ENCODE data around the gene CTNND1. TPM values are rescaled to one million over a fixed set of nuclear protein-coding genes. Genes with fewer than 3 reads are reported as not detected.
A peak's percentile ranks its signal among the peaks of the same experiment; 100 is the strongest.

The CTNND1 gene
- total and polyA plus RNA-seq, 12 donors: 28.9 to 85.6 (median 64.4) TPM

GRCh38 chr11:57771365-57771764 lies 9.8 kb downstream of the CTNND1 start:
- no peaks in the 10 kb centered on the region for H3K27me3 ChIP-seq
- H3K4me3 ChIP-seq: no peak overlapping the region
- peaks cover 0 to 5% (median 0%) of the 10 kb centered on the region in 9 donors for H3K36me3 ChIP-seq
- intact Hi-C loops (cut with DNase I): loop anchor here in 1 of 10 donors (10.0 kb wide), 1 partner anchor 253 kb away; the partner anchor contains the start of gene OR9Q1
- TF ChIP-seq CTCF (IDR thresholded peaks at IDR 0.05): no peak
- no peaks in the 10 kb centered on the region for H3K9me3 ChIP-seq
- 87 to 91% methylated on average over 3 of the region's 3 CpGs for WGBS, 2 donors
- ATAC-seq (no peak), DNase-seq (no peak)
- H3K4me1 ChIP-seq: peaks cover 15 to 100% (median 89%) of the 10 kb centered on the region in 9 donors
- peak overlapping the region in 3 of 10 donors; percentile 12 to 32 (median 19) for H3K27ac ChIP-seq

- Histone ChIP-seq H3K4me1 (peaks cover 24 to 100% (median 94%) of the 10 kb centered on the region in 9 donors), H3K9me3 (no peaks in the 10 kb centered on the region), H3K27me3 (no peaks in the 10 kb centered on the region), H3K27ac (peak overlapping the region in 3 of 10 donors; percentile 3 to 93 (median 53)), H3K36me3 (no peaks in the 10 kb centered on the region), H3K4me3 (no peak overlapping the region)
- DNase-seq: no peak
- 51 to 59% methylated on average over 4 of the region's 4 CpGs for WGBS, 2 donors
- no peak for ATAC-seq
- intact Hi-C loops (cut with DNase I): loop anchor here in 1 of 10 donors (10.0 kb wide), 1 partner anchor 252 kb away; the partner anchor contains the start of gene OR9Q1
- TF ChIP-seq CTCF (IDR thresholded peaks at IDR 0.05): no peak
Measured at GRCh38 chr11:57772562-57772961, 11.0 kb downstream of the CTNND1 start.

GRCh38 chr11:57773026-57773598 lies 11.5 kb downstream of the CTNND1 start:
- no peak overlapping the region for H3K4me3 ChIP-seq
- TF ChIP-seq CTCF (IDR thresholded peaks at IDR 0.05): no peak
- 72% methylated on average over 5 of the region's 5 CpGs for WGBS, 2 donors
- peak overlapping the region in 5 of 10 donors; percentile 3 to 93 (median 53) for H3K27ac ChIP-seq
- DNase-seq: no peak
- no peaks in the 10 kb centered on the region for H3K36me3 ChIP-seq
- no peak for ATAC-seq
- peaks cover 29 to 100% (median 94%) of the 10 kb centered on the region in 9 donors for H3K4me1 ChIP-seq
- no peaks in the 10 kb centered on the region for H3K27me3 ChIP-seq
- intact Hi-C loops (cut with DNase I): loop anchor here in 1 of 10 donors (10.0 kb wide), 1 partner anchor 252 kb away; the partner anchor contains the start of gene OR9Q1
- no peaks in the 10 kb centered on the region for H3K9me3 ChIP-seq

GRCh38 chr11:57775491-57775890 lies 13.9 kb downstream of the CTNND1 start:
- ATAC-seq: peak in 2 of 8 donors; percentile 13 to 34
- TF ChIP-seq CTCF (IDR thresholded peaks at IDR 0.05): no peak
- Histone ChIP-seq H3K4me1 (peaks cover 37 to 100% (median 98%) of the 10 kb centered on the region in 9 donors), H3K36me3 (peaks cover 0 to 2% (median 0%) of the 10 kb centered on the region in 9 donors), H3K4me3 (peak overlapping the region in 7 of 10 donors; percentile 2 to 40 (median 26)), H3K27me3 (no peaks in the 10 kb centered on the region), H3K9me3 (no peaks in the 10 kb centered on the region), H3K27ac (peak overlapping the region; percentile 21 to 95 (median 90))
- intact Hi-C loops (cut with DNase I): loop anchor here in 2 of 10 donors (1.0 to 10.0 kb wide), 2 partner anchors 13 to 249 kb away; partner anchors contain the start of gene OR9Q1 (in 1 of the 2)
- 25 to 31% methylated on average over 5 of the region's 5 CpGs for WGBS, 2 donors
- peak in 1 of 2 donors; percentile 68 for DNase-seq

All from heart right ventricle (tissue), 16 donors.